NCI-H82 (cell line): ENCODE measurements around the gene RNASE8.
"Not testable (repeated sequence)": the region's sequence is repeated elsewhere in the genome, so short reads cannot be mapped to it uniquely, and the experiment has no call there.

ENCODE experiments used
- DNase-seq: peaks from one replicate; lab custom pipeline; 2025; lab: John Stamatoyannopoulos, UW

RNASE8 gene

GRCh38 chr14:21057803-21058675, at the start of gene RNASE8:
Gene RNASE8 (plus strand): TSS chr14:21057822. CDS start chr14:21057893, 71 bp downstream.
- DNase-seq, result peak; percentile 20

GRCh38 chr14:21009721-21010120, 47.9 kb upstream of the RNASE8 start:
- DNase-seq, result not testable (repeated sequence)

GRCh38 chr14:21011136-21011535, 46.5 kb upstream of the RNASE8 start:
- no peak for DNase-seq

- peak; percentile 92 for DNase-seq
Observed at GRCh38 chr14:21014761-21015190, 42.8 kb upstream of the RNASE8 start.

- no peak for DNase-seq
Observed at GRCh38 chr14:21015312-21015711, 42.3 kb upstream of the RNASE8 start.

- DNase-seq, result no peak
Observed at GRCh38 chr14:21016413-21017190, 41.0 kb upstream of the RNASE8 start.

GRCh38 chr14:21017528-21018245, 39.9 kb upstream of the RNASE8 start:
- no peak for DNase-seq

GRCh38 chr14:21018286-21018685, 39.3 kb upstream of the RNASE8 start:
- DNase-seq, result no peak

GRCh38 chr14:21018781-21019180, 38.8 kb upstream of the RNASE8 start:
- no peak for DNase-seq

- DNase-seq, result no peak
Observed at GRCh38 chr14:21019366-21019765, 38.3 kb upstream of the RNASE8 start.

GRCh38 chr14:21020977-21021545, 36.6 kb upstream of the RNASE8 start:
- no peak for DNase-seq

- DNase-seq, result no peak
Observed at GRCh38 chr14:21022686-21023085, 34.9 kb upstream of the RNASE8 start.

GRCh38 chr14:21023174-21023573, 34.4 kb upstream of the RNASE8 start:
- no peak for DNase-seq

- peak; percentile 17 for DNase-seq
Observed at GRCh38 chr14:21023817-21024584, 33.6 kb upstream of the RNASE8 start.

- peak; percentile 88 for DNase-seq
Observed at GRCh38 chr14:21024585-21025370, 32.8 kb upstream of the RNASE8 start, which contains the start of gene NDRG2. Gene NDRG2 (minus strand): TSS chr14:21025061. CDS start chr14:21023315, 1,746 bp downstream.

GRCh38 chr14:21025371-21026273, 32.0 kb upstream of the RNASE8 start:
- peak; percentile 49 for DNase-seq

- no peak for DNase-seq
Observed at GRCh38 chr14:21026274-21026987, 31.2 kb upstream of the RNASE8 start.

GRCh38 chr14:21026988-21027315, 30.7 kb upstream of the RNASE8 start:
- no peak for DNase-seq

- no peak for DNase-seq
Observed at GRCh38 chr14:21029917-21030316, 27.7 kb upstream of the RNASE8 start, which contains the start of gene TPPP2. Gene TPPP2 (plus strand): TSS chr14:21030217. CDS start chr14:21030582, 365 bp downstream.
